Uterus (tissue), 4 donors: ENCODE data around the gene ZC3HAV1. TPM values are rescaled to one million over a fixed set of nuclear protein-coding genes. Genes with fewer than 3 reads are reported as not detected.
"Not testable (repeated sequence)": the region's sequence is repeated elsewhere in the genome, so short reads cannot be mapped to it uniquely, and the experiment has no call there.

ENCODE experiments used
- DNase-seq, 2 donors: peaks; one replicate each; pipeline ENCODE4 v3.0.0-alpha.2; 2019 to 2020
- H3K27ac ChIP-seq, 2 donors: fragments of 200-600 bp; sonication (generic); 1 replicate in 1 of 2; 2 replicates in 1 of 2; pipeline ENCODE4 v1.5.1; 2016 to 2018
- H3K27me3 ChIP-seq, 2 donors: fragments of 200-600 bp; sonication (generic); one replicate each; pipeline ENCODE4 v1.5.1; 2018 to 2019; ENCODE audit warnings: control low read depth in 1 of 2
- H3K36me3 ChIP-seq, 2 donors: fragments of 200-600 bp; sonication (generic); one replicate each; pipeline ENCODE4 v1.5.1; 2019; ENCODE audit warnings: control low read depth in 1 of 2
- H3K4me1 ChIP-seq, 2 donors: fragments of 200-600 bp; sonication (generic); one replicate each; pipeline ENCODE4 v1.5.1; 2018 to 2019; ENCODE audit warnings: control low read depth in 1 of 2
- H3K4me3 ChIP-seq, 2 donors: fragments of 200-600 bp; sonication (generic); 1 replicate in 1 of 2; 2 replicates in 1 of 2; pipeline ENCODE4 v1.5.1; 2018 to 2019; ENCODE audit warnings: mild to moderate bottlenecking in 1 of 2
- H3K9me3 ChIP-seq, 2 donors: fragments of 200-600 bp; sonication (generic); one replicate each; pipeline ENCODE4 v1.5.1; 2019; ENCODE audit warnings: control low read depth in 1 of 2
- POLR2A ChIP-seq, 2 donors: fragments of 450-650 bp; IDR thresholded peaks; one replicate each; pipeline ENCODE4 v1.6.1; 2016; ENCODE audit warnings: antibody characterized with exemption in 2 of 2, mild to moderate bottlenecking in 1 of 2, moderate library complexity in 1 of 2
- intact Hi-C: fragments of 100-400 bp; cut with DNase I; formaldehyde crosslinking; loops from one replicate; pipeline ENCODE4 v1.15.1; 2023; ENCODE audit warnings: low total_unique reads
- total RNA-seq, 4 donors: library from RNA; depleted of rRNA in 3 of 4; stranded (reverse); fragments of >200 nt in 3 of 4; gene quantifications; one replicate each; pipeline versions ENCODE4 v1.1.0 to v1.2.4, GENCODE V29; 2014 to 2023
- TF ChIP-seq, protein P1 (sequence below), 4 experiments: fragments of 200-600 bp in 2 of 4; fragments of 450-650 bp in 2 of 4; sonication (generic) in 2 of 4; IDR thresholded peaks; one replicate each; pipeline ENCODE4 v1.5.1; 2016 to 2019; ENCODE audit warnings: antibody characterized with exemption in 4 of 4, mild to moderate bottlenecking in 2 of 4, moderate library complexity in 1 of 4
- donor health status: DM: yes; HTN: yes; CAD: no.

The ZC3HAV1 gene
- total RNA-seq, 4 donors from 2014 or later, result 14.1 to 39.7 (median 29.2) TPM

DNA sequence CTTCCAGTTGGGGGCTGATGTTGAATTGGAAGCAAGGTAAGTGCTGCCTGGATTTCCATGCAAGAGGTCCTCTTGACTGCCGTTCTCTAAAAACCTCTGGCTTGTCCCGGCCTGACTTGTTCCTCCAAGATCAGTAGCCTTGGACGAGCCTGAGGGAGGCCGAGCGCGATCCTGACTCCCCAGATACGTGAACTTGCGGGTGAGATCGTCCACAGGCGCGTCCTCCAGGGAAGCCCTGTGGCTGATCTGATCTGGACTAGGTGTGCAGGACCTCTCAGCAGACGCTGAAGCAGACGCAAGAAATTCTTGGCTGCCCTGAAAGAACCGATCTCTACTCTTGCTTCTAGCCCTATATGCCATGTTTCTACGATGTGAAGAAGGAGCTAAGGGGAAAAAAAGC lies 29.7 kb downstream of the ZC3HAV1 start:
- no peak overlapping the region for H3K27ac ChIP-seq
- TF ChIP-seq, protein P1, sequence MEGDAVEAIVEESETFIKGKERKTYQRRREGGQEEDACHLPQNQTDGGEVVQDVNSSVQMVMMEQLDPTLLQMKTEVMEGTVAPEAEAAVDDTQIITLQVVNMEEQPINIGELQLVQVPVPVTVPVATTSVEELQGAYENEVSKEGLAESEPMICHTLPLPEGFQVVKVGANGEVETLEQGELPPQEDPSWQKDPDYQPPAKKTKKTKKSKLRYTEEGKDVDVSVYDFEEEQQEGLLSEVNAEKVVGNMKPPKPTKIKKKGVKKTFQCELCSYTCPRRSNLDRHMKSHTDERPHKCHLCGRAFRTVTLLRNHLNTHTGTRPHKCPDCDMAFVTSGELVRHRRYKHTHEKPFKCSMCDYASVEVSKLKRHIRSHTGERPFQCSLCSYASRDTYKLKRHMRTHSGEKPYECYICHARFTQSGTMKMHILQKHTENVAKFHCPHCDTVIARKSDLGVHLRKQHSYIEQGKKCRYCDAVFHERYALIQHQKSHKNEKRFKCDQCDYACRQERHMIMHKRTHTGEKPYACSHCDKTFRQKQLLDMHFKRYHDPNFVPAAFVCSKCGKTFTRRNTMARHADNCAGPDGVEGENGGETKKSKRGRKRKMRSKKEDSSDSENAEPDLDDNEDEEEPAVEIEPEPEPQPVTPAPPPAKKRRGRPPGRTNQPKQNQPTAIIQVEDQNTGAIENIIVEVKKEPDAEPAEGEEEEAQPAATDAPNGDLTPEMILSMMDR (IDR thresholded peaks at IDR 0.05), result no peak
- no peak for TF ChIP-seq POLR2A (IDR thresholded peaks at IDR 0.05)
- no peaks in the 10 kb centered on the region for H3K27me3 ChIP-seq
- no peak for DNase-seq
- H3K4me3 ChIP-seq, result no peak overlapping the region
- H3K9me3 ChIP-seq, result no peaks in the 10 kb centered on the region
- no peaks in the 10 kb centered on the region for H3K4me1 ChIP-seq
- intact Hi-C loops, result no loop called here
- no peaks in the 10 kb centered on the region for H3K36me3 ChIP-seq

GRCh38 chr7:139078911-139079310 lies 30.6 kb downstream of the ZC3HAV1 start:
- Histone ChIP-seq H3K27me3 (no peaks in the 10 kb centered on the region), H3K36me3 (no peaks in the 10 kb centered on the region), H3K4me1 (no peaks in the 10 kb centered on the region), H3K9me3 (no peaks in the 10 kb centered on the region), H3K27ac (no peak overlapping the region), H3K4me3 (no peak overlapping the region)
- DNase-seq, result no peak
- TF ChIP-seq POLR2A (IDR thresholded peaks at IDR 0.05), result no peak
- TF ChIP-seq, protein P1 (IDR thresholded peaks at IDR 0.05), result no peak
- intact Hi-C loops, result no loop called here

DNA sequence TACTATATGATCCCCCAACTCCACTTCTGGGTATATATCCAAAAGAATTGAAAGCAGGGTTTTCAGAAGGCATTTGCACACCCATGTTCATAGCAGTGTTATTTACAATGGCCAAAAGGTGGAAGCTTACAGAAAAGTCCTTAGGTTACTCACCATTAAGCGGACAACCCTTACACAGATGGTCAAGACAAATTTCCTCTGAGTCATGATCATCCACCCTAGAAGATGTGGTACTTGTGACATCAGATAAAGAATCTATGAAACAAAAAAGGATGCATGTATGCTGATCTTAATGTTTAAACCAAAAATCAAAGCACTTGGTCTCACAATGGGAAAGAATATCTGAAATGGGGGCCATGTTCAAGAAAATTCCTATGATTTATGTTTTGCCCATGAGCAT lies 31.1 kb downstream of the ZC3HAV1 start:
- no peak for DNase-seq
- H3K4me3 ChIP-seq, result no peak overlapping the region
- no peak overlapping the region for H3K27ac ChIP-seq
- H3K36me3 ChIP-seq, result no peaks in the 10 kb centered on the region
- no peaks in the 10 kb centered on the region for H3K4me1 ChIP-seq
- intact Hi-C loops, result no loop called here
- H3K27me3 ChIP-seq, result no peaks in the 10 kb centered on the region
- no peaks in the 10 kb centered on the region for H3K9me3 ChIP-seq
- no peak for TF ChIP-seq POLR2A (IDR thresholded peaks at IDR 0.05)
- TF ChIP-seq, protein P1 (IDR thresholded peaks at IDR 0.05), result no peak

DNA sequence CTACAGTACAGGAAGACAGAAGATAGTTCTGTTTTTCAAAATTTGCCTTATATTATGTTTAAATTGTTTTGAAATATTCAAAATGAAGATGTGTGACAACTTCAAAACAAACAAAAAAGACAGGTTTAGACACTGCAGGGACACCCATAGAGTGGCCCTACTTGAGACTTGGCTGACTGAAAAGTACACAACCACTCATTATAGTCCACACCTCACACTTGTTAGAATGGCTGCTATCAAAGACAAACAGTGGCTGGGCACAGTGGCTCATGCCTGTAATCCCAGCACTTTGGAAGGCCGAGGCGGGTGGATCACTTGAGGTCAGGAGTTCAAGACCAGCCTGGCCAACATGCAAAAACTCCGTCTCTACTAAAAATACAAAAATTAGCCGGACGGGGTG lies 31.8 kb downstream of the ZC3HAV1 start:
- H3K36me3 ChIP-seq, H3K4me1 ChIP-seq, intact Hi-C loops, H3K9me3 ChIP-seq, DNase-seq, H3K4me3 ChIP-seq, H3K27ac ChIP-seq, H3K27me3 ChIP-seq: not testable (repeated sequence)

DNA sequence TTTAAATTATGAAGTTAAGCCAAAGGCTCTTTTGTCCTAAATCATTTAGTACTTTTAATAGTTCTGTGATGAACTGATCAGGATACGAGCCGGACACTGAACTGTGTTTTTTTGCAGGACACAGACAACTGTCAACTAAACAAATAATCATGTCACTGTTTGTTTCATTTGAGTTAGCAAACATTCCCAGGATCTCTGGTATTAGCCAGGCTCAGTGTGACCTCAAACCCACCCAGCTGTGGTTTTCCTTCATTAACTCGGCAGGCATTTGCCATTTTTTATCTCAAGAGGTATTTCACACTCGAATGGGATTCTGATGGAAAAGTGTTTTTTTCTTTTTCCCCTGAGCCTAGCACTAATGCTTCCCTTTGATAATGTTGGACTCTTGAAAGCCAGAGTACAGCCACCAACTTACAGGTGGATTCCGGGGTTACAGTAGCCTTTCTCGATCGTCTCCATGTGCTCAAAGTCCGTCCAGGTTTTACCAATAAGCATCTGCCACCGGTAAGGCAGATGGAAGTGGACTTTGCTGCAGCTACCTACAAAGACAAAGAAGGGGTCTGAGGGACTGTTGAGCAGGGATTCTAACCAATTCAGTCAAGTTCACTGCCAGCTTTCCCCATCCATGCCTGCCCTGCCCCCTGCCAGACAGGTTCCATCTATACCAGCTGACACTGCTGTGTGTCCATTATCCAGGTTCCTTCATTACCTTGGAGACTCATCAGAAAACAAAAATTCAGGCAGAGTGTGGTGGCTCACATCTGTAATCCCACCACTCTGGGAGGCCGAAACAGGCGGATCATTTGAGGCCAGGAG lies 33.4 kb downstream of the ZC3HAV1 start:
- Histone ChIP-seq H3K4me1 (no peaks in the 10 kb centered on the region), H3K27me3 (no peaks in the 10 kb centered on the region), H3K36me3 (no peaks in the 10 kb centered on the region), H3K27ac (no peak overlapping the region), H3K9me3 (no peaks in the 10 kb centered on the region), H3K4me3 (no peak overlapping the region)
- no peak for DNase-seq
- TF ChIP-seq POLR2A (IDR thresholded peaks at IDR 0.05), result no peak
- TF ChIP-seq, protein P1 (IDR thresholded peaks at IDR 0.05), result no peak
- intact Hi-C loops, result no loop called here
